GM23248 (cell line): ENCODE data around the gene PRR19. TPM values are rescaled to one million over a fixed set of nuclear protein-coding genes. Genes with fewer than 3 reads are reported as not detected.
A peak's percentile ranks its signal among the peaks of the same experiment; 100 is the strongest.
"Not testable (repeated sequence)": the region's sequence is repeated elsewhere in the genome, so short reads cannot be mapped to it uniquely, and the experiment has no call there.

ENCODE experiments used
- DNase-seq: peaks from one replicate; pipeline ENCODE4 v3.0.0-alpha.2; 2015
- H2AFZ ChIP-seq: fragments of 200-600 bp; sonication (generic); 2 replicates; pipeline ENCODE4 v1.6.1; 2016; ENCODE audit warnings: antibody characterized with exemption
- H3F3A ChIP-seq: fragments of 200-600 bp; sonication (generic); 2 replicates; pipeline ENCODE4 v1.6.1; 2016; ENCODE audit warnings: mild to moderate bottlenecking, antibody characterized with exemption, mixed run types; ENCODE audit not compliant: insufficient read depth
- H3K27ac ChIP-seq: fragments of 200-600 bp; sonication (generic); 2 replicates; pipeline ENCODE4 v1.5.1; 2016; ENCODE audit warnings: mild to moderate bottlenecking
- H3K27me3 ChIP-seq: fragments of 200-600 bp; sonication (generic); replicated peaks from 2 replicates; pipeline ENCODE4 v1.6.1; 2016; ENCODE audit warnings: mild to moderate bottlenecking; ENCODE audit not compliant: insufficient read depth
- H3K36me3 ChIP-seq: fragments of 200-600 bp; sonication (generic); 2 replicates; pipeline ENCODE4 v1.6.1; 2016; ENCODE audit warnings: low read depth, mild to moderate bottlenecking
- H3K4me1 ChIP-seq: fragments of 200-600 bp; sonication (generic); 2 replicates; pipeline ENCODE4 v1.6.1; 2016; ENCODE audit warnings: mild to moderate bottlenecking; ENCODE audit not compliant: insufficient read depth
- H3K4me2 ChIP-seq: fragments of 200-600 bp; sonication (generic); one replicate; pipeline ENCODE4 v1.6.1; 2016; ENCODE audit warnings: mild to moderate bottlenecking; ENCODE audit not compliant: unreplicated experiment
- H3K4me3 ChIP-seq: fragments of 200-600 bp; sonication (generic); 2 replicates; pipeline ENCODE4 v1.5.1; 2016; ENCODE audit warnings: mild to moderate bottlenecking
- H3K79me2 ChIP-seq: fragments of 200-600 bp; sonication (generic); 2 replicates; pipeline ENCODE4 v1.6.1; 2016; ENCODE audit warnings: mild to moderate bottlenecking; ENCODE audit not compliant: insufficient read depth
- H3K9ac ChIP-seq: fragments of 200-600 bp; sonication (generic); 2 replicates; pipeline ENCODE4 v1.6.1; 2016; ENCODE audit warnings: mild to moderate bottlenecking
- H3K9me2 ChIP-seq: fragments of 200-600 bp; sonication (generic); 2 replicates; pipeline ENCODE4 v1.6.1; 2016; ENCODE audit warnings: mixed run types, mild to moderate bottlenecking, moderate library complexity; ENCODE audit not compliant: insufficient read depth
- H3K9me3 ChIP-seq: fragments of 200-600 bp; sonication (generic); one replicate; pipeline ENCODE4 v1.6.1; 2017; ENCODE audit warnings: low read depth
- H4K20me1 ChIP-seq: fragments of 200-600 bp; sonication (generic); 2 replicates; pipeline ENCODE4 v1.6.0; 2016; ENCODE audit not compliant: insufficient read depth
- EZH2 ChIP-seq: fragments of 200-600 bp; sonication (generic); IDR thresholded peaks from 2 replicates; pipeline ENCODE4 v1.6.1; 2018; ENCODE audit warnings: antibody characterized with exemption, mild to moderate bottlenecking; ENCODE audit not compliant: insufficient read depth, poor library complexity, severe bottlenecking
- EZH2phosphoT487 ChIP-seq: fragments of 200-600 bp; sonication (generic); IDR thresholded peaks from 2 replicates; pipeline ENCODE4 v1.6.1; 2018; ENCODE audit warnings: antibody characterized with exemption, moderate library complexity, mild to moderate bottlenecking, low read depth; ENCODE audit not compliant: insufficient read depth
- WGBS, 2 experiments: methylation state at CpG; one replicate each; pipeline ENCODE4 v1.1.6; 2015 to 2017; ENCODE audit warnings: low lambda C conversion rate in 2 of 2, low coverage in 1 of 2; ENCODE audit errors: missing lambda C conversion rate in 2 of 2; 5-methylcytosine and 5-hydroxymethylcytosine counted together
- in situ Hi-C: fragments of 300-500 bp; cut with MboI; formaldehyde crosslinking; loops from 2 replicates; pipeline ENCODE4 v1.15.0; 2020
- polyA plus RNA-seq: library from polyadenylated mRNA; unstranded; fragments of >200 nt; fragmentation: Nextera tagmentation; extraction: Ambion mirVana; gene quantifications from 2 replicates; pipeline ENCODE4 v1.2.1, GENCODE V29; 2016
- total RNA-seq: library from RNA; depleted of rRNA; stranded (reverse); fragments of >200 nt; shearing (Covaris generic); gene quantifications from 2 replicates; pipeline ENCODE4 v1.2.3, GENCODE V29; 2014

PRR19 gene
- total and polyA plus RNA-seq, 2 experiments from 2014 or later: 1.1 TPM

DNA sequence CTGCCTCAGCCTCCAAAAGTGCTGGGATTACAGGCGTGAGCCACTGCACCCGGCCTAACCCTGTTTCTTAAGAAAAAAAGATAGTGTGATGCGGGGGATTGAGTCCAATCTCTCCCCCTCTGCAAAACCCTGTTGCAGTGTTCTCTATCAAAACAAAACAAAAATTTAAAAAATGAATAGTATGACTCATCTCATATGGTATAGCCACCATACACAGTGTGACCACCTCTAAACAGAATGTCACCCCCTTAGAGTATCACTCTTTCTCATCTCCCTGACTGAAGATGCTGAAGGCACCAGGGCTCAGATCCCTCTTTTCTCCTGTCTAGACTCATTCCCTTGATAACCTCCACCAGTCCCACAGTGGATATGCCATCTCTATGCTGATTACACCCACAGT is 40.2 kb upstream of the PRR19 start:
- no peaks in the 10 kb centered on the region for H3K36me3 ChIP-seq
- H3K9me3 ChIP-seq: no peaks in the 10 kb centered on the region
- no peak for DNase-seq
- WGBS, 2 experiments: 94 to 96% methylated on average over 3 of the region's 3 CpGs
- H3K79me2 ChIP-seq: no peaks in the 10 kb centered on the region
- H3K9me2 ChIP-seq: no peaks in the 10 kb centered on the region
- H3K9ac ChIP-seq: no peak overlapping the region
- peaks cover 2% of the 10 kb centered on the region for H3F3A ChIP-seq
- no peaks in the 10 kb centered on the region for H3K27me3 ChIP-seq
- no peak overlapping the region for H2AFZ ChIP-seq
- H3K4me2 ChIP-seq: no peak overlapping the region
- H3K4me1 ChIP-seq: peaks cover under 1% of the 10 kb centered on the region; the same call in 1 of the 2 replicates
- H3K27ac ChIP-seq: no peak overlapping the region
- no peak for TF ChIP-seq EZH2
- no peak for TF ChIP-seq EZH2phosphoT487
- no peak overlapping the region for H3K4me3 ChIP-seq
- no peaks in the 10 kb centered on the region for H4K20me1 ChIP-seq
- in situ Hi-C loops: no loop called here

DNA sequence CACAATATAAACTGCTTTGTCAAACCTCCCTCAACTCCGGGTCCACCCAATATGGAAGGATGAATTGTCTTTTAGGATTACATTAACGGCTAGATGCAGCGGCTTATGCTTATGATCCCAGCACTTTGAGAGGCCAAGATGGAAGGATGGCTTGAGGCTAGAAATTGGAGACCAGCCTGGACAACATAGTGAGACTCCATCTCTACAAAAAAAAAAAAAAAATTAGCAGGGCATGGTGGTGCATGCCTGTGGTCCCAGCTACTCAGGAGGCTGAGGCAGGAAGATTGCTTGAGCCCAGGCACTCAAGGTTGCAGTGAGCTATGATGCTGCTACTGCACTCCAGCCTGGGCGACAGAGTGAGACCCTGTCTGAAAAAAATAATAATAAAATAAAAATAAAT is 35.8 kb upstream of the PRR19 start:
- Histone ChIP-seq H3K79me2 (peaks cover 11% of the 10 kb centered on the region), H3F3A (peaks cover 17% of the 10 kb centered on the region)
- H3K27ac ChIP-seq, H3K36me3 ChIP-seq, H4K20me1 ChIP-seq, H3K27me3 ChIP-seq, H3K9me3 ChIP-seq, H3K4me2 ChIP-seq, in situ Hi-C loops, H3K4me3 ChIP-seq, H3K9ac ChIP-seq, H3K9me2 ChIP-seq, H2AFZ ChIP-seq, H3K4me1 ChIP-seq, DNase-seq: not testable (repeated sequence)
- WGBS, 2 experiments: 74 to 85% methylated on average over 4 of the region's 4 CpGs

DNA sequence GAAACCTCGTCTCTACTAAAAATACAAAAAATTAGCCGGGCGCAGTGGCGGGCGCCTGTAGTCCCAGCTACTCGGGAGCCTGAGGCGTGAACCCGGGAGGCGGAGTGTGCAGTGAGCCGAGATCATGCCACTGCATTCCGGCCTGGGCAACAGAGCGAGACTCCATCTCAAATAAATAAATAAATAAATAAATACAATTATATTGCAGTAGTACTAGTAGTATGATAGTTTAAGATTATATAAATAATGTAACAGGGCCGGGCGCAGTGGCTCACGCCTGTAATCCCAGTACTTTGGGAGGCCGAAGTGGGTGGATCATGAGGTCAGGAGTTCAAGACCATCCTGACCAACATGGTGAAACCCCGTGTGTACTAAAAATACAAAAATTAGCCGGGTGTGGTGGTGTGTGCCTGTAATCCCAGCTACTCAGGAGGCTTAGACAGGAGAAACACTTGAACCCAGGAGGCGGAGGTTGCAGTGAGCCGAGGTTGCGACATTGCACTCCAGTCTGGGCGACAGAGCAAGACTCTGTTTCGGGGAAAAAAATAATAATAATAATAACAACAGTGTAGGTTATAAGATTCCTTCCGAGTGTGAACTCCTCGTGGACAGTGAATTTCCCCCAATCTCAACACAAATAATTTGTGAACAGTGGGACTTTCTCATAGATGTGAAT is 34.9 kb upstream of the PRR19 start:
- H3K4me1 ChIP-seq, H3K36me3 ChIP-seq, H4K20me1 ChIP-seq, H3K9me3 ChIP-seq, DNase-seq, H3K9ac ChIP-seq, H3K9me2 ChIP-seq, H3K27me3 ChIP-seq, in situ Hi-C loops, H3K4me2 ChIP-seq: not testable (repeated sequence)
- H3K27ac ChIP-seq: peak overlapping the region; percentile 95; the same call in 1 of the 2 replicates
- peaks cover 17% of the 10 kb centered on the region for H3F3A ChIP-seq
- WGBS, 2 experiments: 89 to 91% methylated on average over 24 to 25 of the region's 25 CpGs
- H3K79me2 ChIP-seq: peaks cover 21% of the 10 kb centered on the region
- H2AFZ ChIP-seq: peak overlapping the region; percentile 95
- H3K4me3 ChIP-seq: peak overlapping the region; percentile 90; the same call in 1 of the 2 replicates

DNA sequence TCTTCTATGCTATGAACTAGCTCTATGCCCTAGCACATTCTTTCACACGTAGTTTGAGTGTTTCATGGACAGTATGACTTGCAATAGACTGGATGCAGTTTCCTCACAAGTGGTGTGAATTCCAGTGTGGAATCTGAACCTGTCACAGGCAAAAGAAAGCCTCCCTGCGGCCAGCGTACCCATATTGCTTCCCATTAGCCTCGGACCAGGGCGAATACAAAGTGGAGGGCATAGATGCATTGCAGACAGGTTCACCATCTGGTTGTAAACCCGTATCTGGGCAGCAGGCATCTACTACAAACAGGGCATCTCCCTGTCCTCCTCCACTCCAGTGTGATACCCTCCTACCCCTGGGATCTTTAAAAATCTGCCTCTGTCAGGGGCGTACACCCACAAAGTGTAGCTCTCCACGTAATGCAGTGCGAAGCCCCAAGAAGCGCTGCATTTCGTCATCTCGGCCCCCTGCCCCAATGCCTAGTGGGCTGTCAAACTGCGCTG is 34.2 kb upstream of the PRR19 start:
- H2AFZ ChIP-seq: peak overlapping the region; percentile 95
- H3K27ac ChIP-seq: peak overlapping the region; percentile 95
- no peaks in the 10 kb centered on the region for H3K36me3 ChIP-seq
- H3F3A ChIP-seq: peaks cover 17% of the 10 kb centered on the region
- no peaks in the 10 kb centered on the region for H3K9me2 ChIP-seq
- 1 to 3% methylated on average over 13 of the region's 13 CpGs for WGBS, 2 experiments
- peak overlapping the region; percentile 90 for H3K4me3 ChIP-seq
- H3K79me2 ChIP-seq: peaks cover 27% of the 10 kb centered on the region
- H3K9ac ChIP-seq: peak overlapping the region; percentile 94
- peak overlapping the region; percentile 93 for H3K4me2 ChIP-seq
- no peaks in the 10 kb centered on the region for H4K20me1 ChIP-seq
- in situ Hi-C loops: no loop called here
- no peaks in the 10 kb centered on the region for H3K9me3 ChIP-seq
- H3K4me1 ChIP-seq: peaks cover 6% of the 10 kb centered on the region
- TF ChIP-seq EZH2phosphoT487: no peak
- TF ChIP-seq EZH2: no peak
- peak; percentile 52 for DNase-seq
- no peaks in the 10 kb centered on the region for H3K27me3 ChIP-seq
